ENCODE measurements around the gene FAM151B. TPM values are rescaled to one million over a fixed set of nuclear protein-coding genes. Genes with fewer than 3 reads are reported as not detected.
"Not testable (repeated sequence)": the region's sequence is repeated elsewhere in the genome, so short reads cannot be mapped to it uniquely, and the experiment has no call there.

The FAM151B gene
- total RNA-seq, 1 experiment from 2014 or later: 0.72 TPM

GRCh38 chr5:80579050-80579449, 91.2 kb downstream of the FAM151B start:
- no peak overlapping the region for H4K91ac ChIP-seq (ENCODE audit: insufficient read length, low read depth, low read length)

GRCh38 chr5:80580291-80580690, 92.4 kb downstream of the FAM151B start:
- not testable (repeated sequence) for H2AK5ac ChIP-seq (ENCODE audit: insufficient read length, low read length); H3K18ac ChIP-seq (ENCODE audit: insufficient read length, low read depth, low read length); H2BK20ac ChIP-seq (ENCODE audit: low read depth, low read length, poor library complexity, severe bottlenecking); H3K27me3 ChIP-seq (ENCODE audit: insufficient read depth, low read length); H4K91ac ChIP-seq (ENCODE audit: insufficient read length, low read depth, low read length); H3K56ac ChIP-seq (ENCODE audit: insufficient read length, low read depth, low read length); H2BK12ac ChIP-seq (ENCODE audit: insufficient read length, low read depth, low read length); H3K36me3 Mint-ChIP-seq (ENCODE audit: insufficient read depth in 1 of 3, low read depth in 3 of 3); H3K4me1 Mint-ChIP-seq; H3K4me1 ChIP-seq (ENCODE audit: insufficient read depth, low read length); H3K4ac ChIP-seq (ENCODE audit: low read depth, low read length); H3K27ac Mint-ChIP-seq; H3K9me3 ChIP-seq (ENCODE audit: control insufficient read depth, low read depth, low read length); H2AFZ ChIP-seq (ENCODE audit: low read length); H3K79me2 ChIP-seq (ENCODE audit: insufficient read depth, low read length); H3T11ph ChIP-seq (ENCODE audit: low read length); H4K20me1 ChIP-seq (ENCODE audit: control insufficient read depth, insufficient read depth, insufficient read length); H3K4me3 Mint-ChIP-seq; H2BK5ac ChIP-seq (ENCODE audit: insufficient read length, low read length); H3K79me1 ChIP-seq (ENCODE audit: insufficient read depth, low read depth, low read length, poor library complexity, severe bottlenecking); H2BK15ac ChIP-seq (ENCODE audit: low read depth, low read length); H3K23me2 ChIP-seq (ENCODE audit: insufficient read length, low read depth, low read length, poor library complexity, severe bottlenecking); H3K23ac ChIP-seq (ENCODE audit: insufficient read length, low read depth, low read length); DNase-seq; H2BK120ac ChIP-seq (ENCODE audit: low read depth, low read length, poor library complexity, severe bottlenecking); H3K27ac ChIP-seq (ENCODE audit: insufficient read length, low read depth, low read length); H3K9ac ChIP-seq (ENCODE audit: extremely low read depth, insufficient read length, low read length); H4K8ac ChIP-seq (replicated peaks; ENCODE audit: insufficient read length, low read depth, low read length); H3K4me2 ChIP-seq (ENCODE audit: insufficient read depth, insufficient read length, low read length); H3K14ac ChIP-seq (ENCODE audit: insufficient read depth, low read length); H4K5ac ChIP-seq (ENCODE audit: insufficient read length, low read depth, low read length); H3K9me3 Mint-ChIP-seq
- WGBS (ENCODE audit: extremely low coverage, insufficient read length, low lambda C conversion rate): no CpG with 5 or more reads among the region's 3 CpGs
- peaks cover 19% of the 10 kb centered on the region for H3K27me3 Mint-ChIP-seq (ENCODE audit: low read depth)

More at GRCh38 chr5:80579050-80579449, 91.2 kb downstream of the FAM151B start:
- Histone ChIP-seq H3K79me2 (ENCODE audit: insufficient read depth, low read length) (no peaks in the 10 kb centered on the region), H4K20me1 (ENCODE audit: control insufficient read depth, insufficient read depth, insufficient read length) (no peaks in the 10 kb centered on the region), H3K23ac (ENCODE audit: insufficient read length, low read depth, low read length) (no peak overlapping the region), H2BK15ac (ENCODE audit: low read depth, low read length) (no peak overlapping the region), H4K5ac (ENCODE audit: insufficient read length, low read depth, low read length) (no peak overlapping the region), H2AFZ (ENCODE audit: low read length) (no peak overlapping the region), H2BK20ac (ENCODE audit: low read depth, low read length, poor library complexity, severe bottlenecking) (no peak overlapping the region), H3K23me2 (ENCODE audit: insufficient read length, low read depth, low read length, poor library complexity, severe bottlenecking) (no peaks in the 10 kb centered on the region), H3K18ac (ENCODE audit: insufficient read length, low read depth, low read length) (no peak overlapping the region), H3K4me1 (ENCODE audit: insufficient read depth, low read length) (no peaks in the 10 kb centered on the region), H2BK120ac (ENCODE audit: low read depth, low read length, poor library complexity, severe bottlenecking) (no peak overlapping the region), H3K56ac (ENCODE audit: insufficient read length, low read depth, low read length) (no peak overlapping the region), H2BK12ac (ENCODE audit: insufficient read length, low read depth, low read length) (no peak overlapping the region), H3K27ac (ENCODE audit: insufficient read length, low read depth, low read length) (no peak overlapping the region), H4K8ac (replicated peaks; ENCODE audit: insufficient read length, low read depth, low read length) (no peak overlapping the region), H2AK5ac (ENCODE audit: insufficient read length, low read length) (no peak overlapping the region), H3T11ph (ENCODE audit: low read length) (no peak overlapping the region), H3K4me2 (ENCODE audit: insufficient read depth, insufficient read length, low read length) (no peak overlapping the region), H3K14ac (ENCODE audit: insufficient read depth, low read length) (no peak overlapping the region), H3K4ac (ENCODE audit: low read depth, low read length) (no peak overlapping the region), H3K79me1 (ENCODE audit: insufficient read depth, low read depth, low read length, poor library complexity, severe bottlenecking) (no peaks in the 10 kb centered on the region), H3K9ac (ENCODE audit: extremely low read depth, insufficient read length, low read length) (no peak overlapping the region), H3K9me3 (ENCODE audit: control insufficient read depth, low read depth, low read length) (no peaks in the 10 kb centered on the region), H2BK5ac (ENCODE audit: insufficient read length, low read length) (no peak overlapping the region), H3K27me3 (ENCODE audit: insufficient read depth, low read length) (no peaks in the 10 kb centered on the region)
- 100% methylated on average over 1 of the region's 2 CpGs for WGBS (ENCODE audit: extremely low coverage, insufficient read length, low lambda C conversion rate)
- Mint-ChIP-seq H3K9me3 (peaks cover 0 to 2% of the 10 kb centered on the region in 2 experiments; a peak in 1 of 5 replicates), H3K27ac (no peak overlapping the region), H3K4me3 (no peak overlapping the region), H3K36me3 (ENCODE audit: insufficient read depth in 1 of 3, low read depth in 3 of 3) (no peaks in the 10 kb centered on the region), H3K4me1 (peaks cover 0 to 8% of the 10 kb centered on the region in 2 experiments; a peak in 1 of 4 replicates), H3K27me3 (ENCODE audit: low read depth) (peaks cover 22% of the 10 kb centered on the region)
- DNase-seq: no peak
- no peak for TF ChIP-seq CTCF (conservative IDR thresholded peaks at IDR 0.05)
